DMS53 treated with DMSO at 0.1 percent for 48 hours (cell line): ENCODE data around the gene ZNF215.
A peak's percentile ranks its signal among the peaks of the same experiment; 100 is the strongest.
"Not testable (repeated sequence)": the region's sequence is repeated elsewhere in the genome, so short reads cannot be mapped to it uniquely, and the experiment has no call there.

Source experiments
- DNase-seq: peaks from one replicate; lab custom pipeline; 2025; ENCODE audit not compliant: unreplicated experiment; lab: John Stamatoyannopoulos, UW

Gene ZNF215

GRCh38 chr11:6926208-6927029, at the start of gene ZNF215:
Gene ZNF215 (plus strand): TSS chr11:6926426. CDS start chr11:6932273, 5,847 bp downstream.
- DNase-seq = peak; percentile 84

- DNase-seq = no peak
Observed at GRCh38 chr11:6876914-6877313, 49.3 kb upstream of the ZNF215 start.

- no peak for DNase-seq
Observed at GRCh38 chr11:6882751-6883150, 43.5 kb upstream of the ZNF215 start.

GRCh38 chr11:6887711-6888110, 38.5 kb upstream of the ZNF215 start:
- DNase-seq = not testable (repeated sequence)

- no peak for DNase-seq
Observed at GRCh38 chr11:6888830-6889229, 37.4 kb upstream of the ZNF215 start.

GRCh38 chr11:6889835-6890234, 36.4 kb upstream of the ZNF215 start:
- no peak for DNase-seq

- DNase-seq = no peak
Observed at GRCh38 chr11:6892400-6892799, 33.8 kb upstream of the ZNF215 start, which contains the start of gene OR2D2. Gene OR2D2 (minus strand): TSS chr11:6892500. CDS start chr11:6892500, 0 bp downstream.

- no peak for DNase-seq
Observed at GRCh38 chr11:6894097-6894496, 32.1 kb upstream of the ZNF215 start.

GRCh38 chr11:6895010-6895409, 31.2 kb upstream of the ZNF215 start:
- DNase-seq = no peak

GRCh38 chr11:6898911-6899310, 27.3 kb upstream of the ZNF215 start:
- no peak for DNase-seq

GRCh38 chr11:6900327-6900999, 25.8 kb upstream of the ZNF215 start:
- DNase-seq = no peak

GRCh38 chr11:6904804-6905203, 21.4 kb upstream of the ZNF215 start:
- DNase-seq = not testable (repeated sequence)

GRCh38 chr11:6911378-6911777, 14.8 kb upstream of the ZNF215 start:
- no peak for DNase-seq

GRCh38 chr11:6911948-6912347, 14.3 kb upstream of the ZNF215 start:
- no peak for DNase-seq

- no peak for DNase-seq
Observed at GRCh38 chr11:6919698-6920097, 6.5 kb upstream of the ZNF215 start.

GRCh38 chr11:6920702-6921101, 5.5 kb upstream of the ZNF215 start, which contains the start of gene OR2D3:
Gene OR2D3 (plus strand): TSS chr11:6921002. CDS start chr11:6921002, 0 bp downstream.
- DNase-seq = no peak

GRCh38 chr11:6925007-6925577, 1.1 kb upstream of the ZNF215 start:
- DNase-seq = no peak

GRCh38 chr11:6925636-6926207, 504 bp upstream of the ZNF215 start:
- DNase-seq = peak; percentile 84

GRCh38 chr11:6927030-6927617, 898 bp downstream of the ZNF215 start:
- DNase-seq = peak; percentile 57

- no peak for DNase-seq
Observed at GRCh38 chr11:6928916-6929315, 2.7 kb downstream of the ZNF215 start.

GRCh38 chr11:6931146-6931713, 5.0 kb downstream of the ZNF215 start:
- DNase-seq = no peak
